KG1 (cell line): Measurements from ENCODE around the gene HECTD1.
A peak's percentile ranks its signal among the peaks of the same experiment; 100 is the strongest.
"Not testable (repeated sequence)": the region's sequence is repeated elsewhere in the genome, so short reads cannot be mapped to it uniquely, and the experiment has no call there.

Experiments
- DNase-seq: peaks from one replicate; lab custom pipeline; 2025; lab: John Stamatoyannopoulos, UW

The HECTD1 gene

DNA sequence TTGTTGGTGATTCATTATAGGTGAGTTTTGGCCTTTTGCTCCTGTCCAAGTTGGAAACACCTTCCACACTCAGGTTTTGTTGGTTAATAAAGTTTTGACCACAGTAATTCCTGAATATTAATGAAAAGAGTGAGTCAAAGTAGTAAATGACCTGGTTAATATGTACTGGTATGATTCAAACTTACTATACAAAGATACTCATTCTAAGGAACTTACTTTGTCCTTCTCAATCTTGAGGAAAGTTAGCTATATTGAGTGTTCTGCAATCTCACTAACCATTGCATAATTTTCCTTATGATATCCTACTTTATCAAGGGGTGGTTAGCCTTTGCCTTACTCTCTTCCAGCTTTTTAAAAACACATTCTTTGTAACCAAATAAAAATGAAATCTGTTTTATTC is 20.9 kb upstream of the HECTD1 start:
- DNase-seq: no peak

DNA sequence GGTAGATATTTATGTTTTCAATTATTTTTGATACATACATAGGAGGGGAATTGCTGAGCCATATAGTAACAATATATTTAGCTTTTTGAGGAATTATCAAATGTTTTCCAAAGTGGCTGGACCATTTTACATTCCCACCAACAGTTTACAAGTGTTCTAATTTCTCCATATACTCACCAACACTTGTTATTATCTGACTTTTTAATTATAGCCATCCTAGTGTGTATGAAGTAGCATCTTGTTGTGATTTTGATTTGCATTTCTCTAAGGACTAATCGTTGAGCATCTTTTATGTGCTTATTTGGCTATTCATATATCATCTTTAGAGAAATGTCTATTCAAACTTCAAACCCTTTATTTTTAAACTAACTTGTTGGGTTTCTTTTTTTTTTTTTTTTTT is 17.2 kb upstream of the HECTD1 start:
- no peak for DNase-seq

- DNase-seq: no peak
These were observed 15.7 kb upstream of the HECTD1 start for GRCh38 chr14:31223331-31223730.

GRCh38 chr14:31222834-31223233 is 15.2 kb upstream of the HECTD1 start:
- DNase-seq: no peak

- no peak for DNase-seq
These were observed 13.7 kb upstream of the HECTD1 start for GRCh38 chr14:31221266-31221665.

DNA sequence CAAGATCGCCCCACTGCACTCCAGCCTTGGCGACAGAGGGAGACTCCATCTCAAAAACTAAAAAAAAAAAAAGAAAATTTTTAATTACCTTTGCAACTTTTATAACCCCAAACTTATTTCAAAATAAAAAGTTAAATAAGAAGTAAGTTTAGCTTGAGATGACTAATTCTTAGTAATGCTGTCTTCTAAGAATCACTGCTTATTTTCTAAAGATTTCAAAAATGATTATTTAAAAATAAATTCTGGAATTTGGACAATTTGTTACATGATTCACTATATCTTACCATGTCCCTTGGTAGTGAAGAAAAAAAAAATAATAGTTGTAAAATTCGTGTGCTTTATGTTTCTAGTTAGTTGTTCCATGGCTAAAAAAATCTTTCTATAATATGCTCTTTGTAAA is 11.6 kb upstream of the HECTD1 start:
- DNase-seq: no peak

DNA sequence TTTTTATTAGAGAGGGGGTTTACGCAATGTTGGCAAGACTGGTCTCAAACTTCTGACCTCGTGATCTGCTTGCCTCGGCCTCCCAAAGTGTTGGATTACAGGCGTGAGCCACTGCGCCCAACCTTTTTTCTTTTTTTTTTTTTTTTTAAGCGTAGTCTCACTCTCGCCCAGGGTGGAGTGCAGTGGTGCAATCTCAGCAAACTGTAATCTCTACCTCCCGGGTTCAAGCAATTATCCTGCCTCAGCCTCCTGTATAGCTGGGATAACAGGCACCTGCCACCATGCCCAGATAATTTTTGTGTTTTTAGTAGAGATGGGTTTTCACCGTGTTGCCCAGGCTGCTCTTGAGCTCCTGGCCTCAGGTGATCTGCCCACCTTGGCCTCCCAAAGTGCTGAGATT is 8.8 kb upstream of the HECTD1 start:
- no peak for DNase-seq

DNA sequence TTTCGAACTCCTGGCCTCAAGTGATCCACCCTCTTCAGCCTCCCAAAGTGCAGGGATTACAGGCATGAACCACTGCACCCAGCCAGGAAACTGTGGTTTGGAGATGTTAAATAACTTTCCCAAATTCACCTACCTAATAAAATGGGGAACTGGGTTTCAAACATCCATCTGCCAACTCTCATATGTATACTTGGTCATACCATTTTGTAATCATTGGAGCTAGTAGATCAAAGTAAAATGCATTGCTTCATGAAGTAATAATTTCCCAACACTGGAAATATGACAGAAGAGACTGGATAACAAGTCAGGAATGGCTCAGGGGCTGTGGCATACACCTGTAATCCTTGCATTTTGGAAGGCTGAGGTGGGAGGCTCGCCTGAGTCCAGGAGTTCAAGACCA is 5.3 kb upstream of the HECTD1 start:
- no peak for DNase-seq

DNA sequence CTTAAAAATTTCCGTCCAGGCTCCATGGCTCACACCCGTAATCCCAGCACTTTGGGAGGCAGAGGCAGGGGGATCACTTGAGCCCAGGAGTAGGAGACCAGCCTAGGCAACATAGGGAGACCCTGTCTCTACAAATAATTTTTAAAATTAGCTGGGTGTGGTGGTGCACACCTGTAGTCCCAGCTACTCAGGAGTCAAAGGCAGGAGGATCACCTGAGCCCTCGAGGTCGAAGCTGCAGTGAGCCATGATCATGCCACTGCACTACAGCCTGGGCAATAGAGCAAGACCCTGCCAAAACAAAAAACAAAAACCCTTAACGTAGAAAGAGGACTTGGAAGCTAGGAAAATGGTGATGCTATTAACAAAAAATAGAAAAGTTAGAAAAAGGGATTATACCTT is 2.0 kb upstream of the HECTD1 start:
- no peak for DNase-seq

DNA sequence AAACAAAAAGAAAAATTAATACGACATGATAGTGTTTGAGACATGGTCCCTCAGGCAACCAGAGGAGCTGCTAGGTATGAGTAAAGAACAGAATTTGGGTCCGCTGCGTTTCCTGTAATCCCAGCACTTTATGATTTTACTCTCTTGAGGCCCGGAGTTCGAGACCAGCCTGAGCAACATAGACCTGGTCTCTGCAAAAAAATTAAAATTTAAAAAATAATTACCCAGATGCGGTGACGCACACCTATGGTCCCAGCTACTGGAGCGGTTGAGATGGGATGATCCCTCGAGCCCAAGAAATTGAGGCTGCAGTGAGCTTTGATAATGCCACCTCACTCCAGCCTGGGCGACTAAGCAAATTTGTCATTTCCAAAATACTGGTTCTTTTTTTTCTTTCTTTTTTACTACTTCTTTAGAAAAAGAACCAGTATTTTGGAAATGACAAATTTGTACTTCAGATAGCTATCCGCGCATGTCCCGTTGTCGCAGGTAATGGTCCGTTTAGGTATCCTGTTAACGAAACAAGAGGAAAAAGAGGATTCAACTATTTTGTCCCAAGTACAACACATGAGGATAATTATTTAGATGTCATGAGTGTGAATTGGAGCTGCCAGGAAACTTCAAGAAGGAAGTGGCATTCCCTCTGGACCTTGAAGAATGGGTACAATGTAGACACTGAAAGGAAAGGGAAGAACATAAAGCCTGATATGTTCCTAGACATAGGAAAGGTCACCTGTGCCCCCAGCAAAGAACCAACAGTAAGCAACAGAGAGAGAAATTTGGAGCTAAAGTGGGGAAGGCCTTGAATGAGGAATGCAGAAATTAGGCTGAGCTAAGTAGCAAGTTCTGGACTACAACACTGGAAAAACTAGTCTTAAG is 1.2 kb upstream of the HECTD1 start:
- no peak for DNase-seq

DNA sequence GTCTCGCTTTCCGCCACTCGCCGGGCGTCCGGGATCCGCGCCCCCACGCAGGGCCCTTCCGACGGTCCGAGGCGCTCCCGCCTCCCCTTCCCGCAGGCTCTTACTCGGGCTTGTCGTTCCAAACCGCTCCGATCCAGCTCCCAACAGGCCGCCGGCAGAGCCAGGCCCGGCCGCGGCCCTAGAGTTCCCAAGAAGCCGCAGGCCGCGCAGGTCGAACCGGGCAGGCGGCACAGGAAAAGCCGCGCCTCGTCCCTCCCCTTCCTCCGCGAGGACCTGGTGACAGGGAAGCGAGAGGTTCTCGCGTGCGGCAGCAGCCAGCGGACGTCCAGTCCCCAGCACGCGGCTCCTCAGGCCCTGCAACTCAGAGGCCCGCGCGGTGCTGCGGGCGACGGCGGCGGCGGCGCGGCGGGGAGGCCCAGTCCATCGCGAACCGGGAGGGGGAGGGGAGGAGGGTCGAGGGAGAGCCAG is 272 bp downstream of the HECTD1 start:
- peak; percentile 88 for DNase-seq

DNA sequence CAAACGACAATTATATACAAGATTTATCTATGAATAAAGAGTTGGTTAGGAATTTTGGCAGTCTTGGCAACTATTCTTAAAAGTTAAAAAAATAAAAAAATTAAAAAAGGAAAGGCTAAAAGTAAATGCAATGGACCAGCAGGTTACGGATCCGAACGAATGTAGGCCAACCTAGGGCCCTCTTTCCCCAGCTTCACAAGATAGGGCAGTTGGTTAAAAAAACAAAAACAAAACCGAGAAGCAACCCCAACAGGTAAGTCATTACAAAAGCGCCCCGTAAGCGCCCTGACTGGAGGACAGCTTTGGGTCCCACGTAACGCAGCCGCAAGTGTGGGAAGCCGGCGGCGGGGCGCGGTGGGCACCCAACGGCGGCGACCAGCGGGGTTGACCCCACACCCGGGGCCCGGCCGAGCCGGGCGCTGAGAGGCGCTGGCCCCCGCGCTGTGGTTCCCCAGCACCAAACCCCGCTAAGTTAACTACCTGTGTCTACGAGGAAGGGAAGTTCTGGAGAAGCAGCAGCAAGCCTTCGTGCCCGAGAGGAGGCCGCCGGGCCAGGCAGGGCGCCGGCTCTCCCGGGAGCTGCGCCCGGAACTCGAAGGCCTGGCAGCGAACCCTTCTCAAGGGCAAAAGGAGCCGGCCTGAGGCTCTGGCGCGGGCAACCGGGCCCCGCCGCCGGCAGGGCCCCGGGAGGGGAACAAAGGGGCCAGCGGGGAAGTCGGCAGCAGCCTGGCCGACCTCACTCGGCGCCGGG is 882 bp downstream of the HECTD1 start:
- peak; percentile 71 for DNase-seq

DNA sequence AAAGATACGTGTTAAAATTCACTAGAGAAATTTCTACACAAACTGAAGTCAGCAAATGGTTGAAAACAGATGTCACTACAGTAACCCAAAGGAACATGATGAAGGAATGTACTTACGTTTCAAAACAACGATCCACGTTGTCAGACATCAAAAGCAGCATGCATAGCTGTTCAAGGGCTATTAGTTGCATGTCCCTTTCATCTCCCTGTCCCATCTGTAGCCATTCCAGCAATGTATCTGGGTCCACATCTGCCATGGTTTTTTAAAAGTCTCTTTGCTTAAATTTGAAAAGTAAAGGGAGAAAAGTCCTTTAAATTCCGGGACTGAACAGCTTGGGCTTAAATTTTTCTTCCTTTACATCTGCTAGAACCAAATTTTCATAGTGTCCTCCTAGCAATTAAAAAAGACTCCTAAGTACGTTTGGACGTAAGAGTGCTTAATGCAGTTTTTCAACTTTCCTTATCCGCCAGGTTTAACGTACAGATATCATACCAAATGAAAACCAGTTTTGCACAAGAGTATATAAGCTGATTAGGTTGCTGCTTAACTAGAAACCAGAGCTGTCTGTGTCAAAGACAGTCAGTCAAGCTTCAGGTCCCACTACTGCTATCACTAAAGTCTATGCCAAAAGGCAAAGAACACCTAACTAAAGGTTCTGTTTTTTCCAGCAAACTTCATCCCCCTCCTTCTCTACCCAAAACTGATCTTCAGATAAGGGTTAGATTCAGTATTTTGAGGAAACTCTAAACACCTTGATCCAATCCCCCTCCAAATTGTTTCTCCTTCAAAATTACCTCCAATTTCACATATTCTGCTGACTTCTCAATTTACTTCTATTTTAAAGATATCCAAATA is 1.7 kb downstream of the HECTD1 start:
- no peak for DNase-seq

DNA sequence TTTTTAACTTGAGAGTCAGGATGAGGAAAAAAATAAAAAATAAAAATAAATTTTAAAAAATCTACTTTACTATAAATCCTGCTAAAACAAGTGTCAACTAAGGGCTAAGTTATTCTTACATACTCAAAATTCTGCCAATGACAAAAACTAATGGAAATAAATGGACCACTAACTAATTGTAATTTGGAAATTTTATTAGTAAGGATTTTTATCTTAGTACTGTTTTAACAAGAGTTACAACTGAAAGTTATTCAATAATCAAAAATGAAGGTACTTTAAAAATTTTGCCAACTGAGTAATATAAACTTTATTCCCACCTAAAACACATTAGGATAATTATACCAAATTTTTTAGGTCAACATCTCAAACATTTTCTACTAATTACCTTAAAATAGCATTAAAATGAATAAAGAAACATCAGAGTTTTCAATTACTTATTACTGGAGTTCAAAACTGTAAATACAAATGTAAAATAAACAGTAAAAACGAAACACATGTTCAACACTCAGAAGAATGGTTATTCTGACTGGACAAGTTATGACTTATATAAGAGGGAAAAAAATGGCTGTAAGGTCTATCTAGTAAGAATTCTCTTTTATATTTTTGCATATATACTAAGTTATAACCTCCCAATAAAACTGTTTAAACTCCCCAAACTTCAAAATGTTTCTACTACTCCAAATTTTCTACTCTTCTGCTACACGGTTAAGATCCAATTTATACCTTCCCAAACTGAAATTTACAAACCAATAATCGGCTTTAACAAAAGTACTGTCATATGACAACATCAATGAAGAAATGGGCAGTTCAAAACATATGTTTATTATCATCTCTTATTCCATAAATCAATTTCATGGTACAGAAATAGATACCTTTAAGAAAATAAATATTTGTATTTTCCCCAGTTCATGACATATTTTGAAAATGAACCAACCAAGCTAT is 2.7 kb downstream of the HECTD1 start:
- DNase-seq: no peak

GRCh38 chr14:31203899-31204592 is 3.5 kb downstream of the HECTD1 start:
- DNase-seq: not testable (repeated sequence)

DNA sequence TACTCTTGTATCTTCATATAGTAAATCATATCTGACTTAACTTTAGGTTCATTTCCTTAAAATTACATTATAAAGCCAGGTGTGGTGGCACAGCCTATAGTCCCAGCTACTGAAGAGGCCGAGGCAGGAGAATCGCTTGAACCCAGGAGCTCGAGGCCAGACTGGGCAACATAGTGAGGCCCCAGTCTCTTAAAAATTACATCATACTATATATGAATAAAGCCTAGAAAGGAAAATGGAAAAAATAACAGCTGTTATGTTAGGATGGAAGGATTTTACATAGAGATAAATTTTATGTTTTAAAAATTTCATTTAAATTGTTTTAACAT is 4.2 kb downstream of the HECTD1 start:
- no peak for DNase-seq

DNA sequence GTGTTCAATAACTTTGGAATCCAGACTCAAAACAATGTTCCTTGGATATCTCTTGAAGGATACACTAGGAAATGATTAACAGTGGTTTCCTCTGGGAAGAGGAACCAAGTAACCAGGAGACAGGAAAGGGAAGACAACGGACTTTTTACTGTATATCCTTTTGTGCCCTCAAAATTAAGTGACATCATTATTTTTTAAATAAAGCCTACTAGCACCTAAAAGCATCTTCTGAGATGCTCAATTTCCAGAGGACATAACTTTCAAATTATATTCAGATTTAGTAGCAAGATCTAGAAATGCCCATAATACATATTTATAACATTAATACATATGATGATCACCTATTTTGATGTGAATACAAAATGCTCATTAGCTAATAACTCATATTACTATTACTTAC is 6.5 kb downstream of the HECTD1 start:
- no peak for DNase-seq

DNA sequence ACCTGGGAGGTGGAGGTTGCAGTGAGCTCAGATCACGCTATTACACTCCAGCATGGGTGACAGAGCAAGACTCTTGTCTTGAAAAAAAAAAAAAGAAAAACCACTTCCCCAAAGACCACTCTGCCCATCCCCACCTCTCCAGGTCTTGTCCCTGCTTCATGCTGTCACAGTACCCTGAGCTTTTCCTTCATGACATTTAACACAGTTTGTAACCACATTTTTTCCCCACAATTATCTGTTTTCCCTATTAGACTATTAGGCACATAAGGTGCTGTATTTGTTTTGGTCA is 6.9 kb downstream of the HECTD1 start:
- DNase-seq: no peak

- no peak for DNase-seq
These were observed 9.9 kb downstream of the HECTD1 start for GRCh38 chr14:31197671-31198070.

DNA sequence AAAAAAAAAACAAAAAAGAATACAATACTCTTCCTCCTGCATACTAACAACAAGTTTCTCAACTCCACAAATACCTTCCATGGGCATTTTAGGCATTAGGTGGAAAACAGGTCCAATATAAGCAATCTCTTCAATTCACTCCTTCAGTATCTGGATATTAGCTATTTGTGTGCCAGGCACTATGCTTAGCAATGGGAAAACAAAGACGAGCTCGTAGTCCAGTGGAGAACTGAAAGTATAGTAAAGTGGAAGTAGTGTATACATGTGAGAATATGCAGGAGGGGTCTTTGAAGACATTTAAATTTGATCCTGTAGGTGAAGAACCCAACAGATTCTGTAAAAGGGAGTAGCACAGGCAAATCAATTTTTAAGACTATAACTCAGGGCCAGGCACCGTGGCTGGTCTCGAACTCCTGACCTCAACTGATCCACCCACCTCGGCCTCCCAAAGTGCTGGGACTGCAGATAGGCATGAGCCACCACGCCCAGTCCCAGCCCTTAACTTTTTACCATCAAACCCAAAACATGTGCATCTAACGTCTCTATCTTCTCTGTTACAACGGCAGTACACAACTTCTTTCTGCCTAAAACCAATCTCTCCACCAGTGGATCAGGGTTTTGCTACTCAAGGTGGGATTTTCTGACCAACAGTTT is 10.6 kb downstream of the HECTD1 start:
- no peak for DNase-seq
